H1 (cell line): ENCODE results near the gene ITGAE.

Source experiments
- CREB1 ChIP-seq: IDR thresholded peaks from 2 replicates; pipeline ENCODE4 v1.6.1; 2012; ENCODE audit warnings: inconsistent platforms
- CTCF ChIP-seq, 3 experiments: IDR thresholded peaks; 1 replicate in 2 of 3; 2 replicates in 1 of 3; pipeline versions ENCODE4 v1.5.1 to v1.6.1; 2011; ENCODE audit warnings: low read length in 3 of 3, mild to moderate bottlenecking in 3 of 3, inconsistent platforms in 2 of 3, low read depth in 1 of 3, moderate library complexity in 1 of 3; ENCODE audit not compliant: insufficient read depth in 1 of 3; ENCODE audit errors: control extremely low read depth in 1 of 3
- HDAC6 ChIP-seq: IDR thresholded peaks from one replicate; pipeline ENCODE4 v1.7.1; 2012; ENCODE audit warnings: low read depth, mild to moderate bottlenecking, inconsistent platforms, low read length, moderate library complexity
- KDM1A ChIP-seq: fragments of 200-600, 300-600 bp; sonication (generic); IDR thresholded peaks from 2 replicates; pipeline ENCODE4 v1.7.1; 2016; ENCODE audit warnings: mild to moderate bottlenecking, low read length, borderline replicate concordance
- MAX ChIP-seq: IDR thresholded peaks from 2 replicates; pipeline ENCODE4 v1.6.1; 2012; ENCODE audit warnings: inconsistent platforms
- POLR2A ChIP-seq, 2 experiments: IDR thresholded peaks; 1 replicate in 1 of 2; 2 replicates in 1 of 2; pipeline ENCODE4 v1.6.1; 2011; ENCODE audit warnings: low read depth in 2 of 2, low read length in 2 of 2, mild to moderate bottlenecking in 2 of 2; ENCODE audit errors: control extremely low read depth in 1 of 2
- POLR2AphosphoS5 ChIP-seq: IDR thresholded peaks from 2 replicates; pipeline ENCODE4 v1.6.1; 2011; ENCODE audit warnings: low read depth, low read length
- RFX5 ChIP-seq: IDR thresholded peaks from 2 replicates; pipeline ENCODE4 v1.6.1; 2011; ENCODE audit warnings: low read depth, low read length, improper control_type of control experiment, borderline replicate concordance
- SP4 ChIP-seq: IDR thresholded peaks from 2 replicates; pipeline ENCODE4 v1.6.1; 2012; ENCODE audit warnings: low read length, inconsistent platforms
- TAF1 ChIP-seq: IDR thresholded peaks from 2 replicates; pipeline ENCODE4 v1.6.1; 2011; ENCODE audit warnings: mild to moderate bottlenecking, low read depth, low read length

GRCh38 chr17:3739422-3740124, 61.4 kb downstream of the ITGAE start:
- TF ChIP-seq SP4 (no peak), CTCF (IDR thresholded peaks at IDR 0.05; ENCODE audit: control extremely low read depth in 1 of 3, insufficient read depth in 1 of 3, low read depth in 1 of 3, low read length in 3 of 3) (no peak), POLR2AphosphoS5 (no peak), HDAC6 (no peak), POLR2A (IDR thresholded peaks at IDR 0.05; ENCODE audit: control extremely low read depth in 1 of 2, low read depth in 2 of 2, low read length in 2 of 2) (no peak), MAX (no peak), TAF1 (no peak), RFX5 (no peak), KDM1A (no peak), CREB1 (no peak)
